ENCODE results near the gene GNG7.

The GNG7 gene

DNA sequence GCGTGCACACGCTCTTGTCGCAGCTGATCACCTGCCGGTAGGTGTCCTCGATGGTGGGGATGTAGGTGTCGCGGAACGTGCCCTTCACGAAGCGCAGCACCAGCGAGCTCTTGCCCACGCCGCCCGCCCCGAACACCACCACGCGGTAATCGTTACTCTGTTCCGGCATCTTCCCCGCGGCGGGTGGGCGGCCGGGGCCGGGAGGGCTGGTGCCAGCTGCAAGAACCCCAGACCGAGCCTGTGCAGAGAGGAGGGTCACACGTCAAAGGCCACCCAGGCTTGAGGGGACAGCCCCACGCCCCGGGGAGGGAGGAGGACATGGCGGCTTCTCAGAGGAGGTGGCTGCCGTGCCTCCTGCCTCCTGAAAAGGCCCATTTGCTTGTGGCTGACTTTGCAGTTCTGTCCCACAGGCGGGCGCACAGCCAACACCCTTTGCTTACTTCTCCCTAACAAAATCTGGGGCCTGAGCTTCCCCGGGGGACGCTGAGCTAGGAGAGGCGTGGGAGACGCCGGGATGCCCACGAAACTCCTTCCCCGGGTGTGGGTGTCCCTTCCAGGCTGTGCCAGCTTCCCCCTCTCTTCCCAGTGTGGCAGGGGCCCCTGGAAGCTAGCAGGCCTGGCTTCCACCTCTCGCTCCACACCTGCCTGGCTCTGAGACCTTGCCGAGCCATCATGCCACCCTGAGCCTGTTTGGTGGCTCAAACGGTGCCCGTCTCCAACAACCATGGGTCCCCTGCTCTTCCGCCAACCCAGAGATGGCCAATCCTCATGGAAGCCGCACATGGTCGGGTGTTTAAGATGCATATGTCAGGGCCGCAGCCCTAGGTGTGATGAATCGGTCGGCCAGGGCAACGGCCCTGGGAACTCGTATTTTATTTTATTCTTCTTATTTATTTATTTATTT, 15.4 kb upstream of the GNG7 start:
- Histone ChIP-seq H3K9ac (ENCODE audit: low read depth, low read length, poor library complexity) (no peak overlapping the region), H3K9me3 (replicated peaks in 1 of 2; ENCODE audit: control insufficient read depth in 2 of 2, insufficient read depth in 1 of 2, low read depth in 1 of 2, low read length in 2 of 2) (peaks cover 9 to 10% of the 10 kb centered on the region in 2 donors), H4K8ac (ENCODE audit: low read depth, low read length) (no peak overlapping the region), H3K27ac (replicated peaks; ENCODE audit: low read length) (no peak overlapping the region), H3K4me3 (ENCODE audit: low read length in 2 of 2) (no peak overlapping the region), H4K91ac (ENCODE audit: low read depth, low read length, poor library complexity) (no peak overlapping the region), H3K4me1 (ENCODE audit: control insufficient read depth in 2 of 2, insufficient read depth in 1 of 2, low read depth in 1 of 2, low read length in 2 of 2) (peaks cover 9 to 10% of the 10 kb centered on the region in 2 donors), H2BK12ac (ENCODE audit: low read length) (no peak overlapping the region), H2BK120ac (ENCODE audit: low read depth, low read length) (no peak overlapping the region), H3K23ac (ENCODE audit: low read depth, low read length, poor library complexity) (peak overlapping the region; percentile 8), H3K4me2 (ENCODE audit: insufficient read depth, low read length, poor library complexity, severe bottlenecking) (no peak overlapping the region), H3K36me3 (replicated peaks in 1 of 2; ENCODE audit: control insufficient read depth in 2 of 2, insufficient read depth in 2 of 2, low read length in 2 of 2) (peaks cover 0 to 5% of the 10 kb centered on the region in 2 donors), H3K27me3 (ENCODE audit: control insufficient read depth in 3 of 3, insufficient read depth in 3 of 3, low read depth in 1 of 3, low read length in 3 of 3) (peaks cover 2 to 21% (median 14%) of the 10 kb centered on the region in 3 experiments), H2BK5ac (ENCODE audit: low read length) (no peak overlapping the region), H2AK5ac (ENCODE audit: low read depth, low read length) (no peak overlapping the region), H3K14ac (ENCODE audit: low read length) (peak overlapping the region; percentile 11), H3K79me1 (ENCODE audit: low read depth, low read length) (no peaks in the 10 kb centered on the region), H3K4ac (ENCODE audit: low read length) (no peak overlapping the region), H2AFZ (ENCODE audit: low read length) (no peak overlapping the region), H2BK15ac (ENCODE audit: low read length) (no peak overlapping the region), H3K18ac (ENCODE audit: low read length) (no peak overlapping the region)
- no CpG with 5 or more reads among the region's 52 CpGs for WGBS, 2 donors (ENCODE audit: extremely low coverage in 2 of 2, insufficient read length in 2 of 2, insufficient replicate concordance in 1 of 2)
- DNase-seq (ENCODE audit: low spot score), result no peak

DNA sequence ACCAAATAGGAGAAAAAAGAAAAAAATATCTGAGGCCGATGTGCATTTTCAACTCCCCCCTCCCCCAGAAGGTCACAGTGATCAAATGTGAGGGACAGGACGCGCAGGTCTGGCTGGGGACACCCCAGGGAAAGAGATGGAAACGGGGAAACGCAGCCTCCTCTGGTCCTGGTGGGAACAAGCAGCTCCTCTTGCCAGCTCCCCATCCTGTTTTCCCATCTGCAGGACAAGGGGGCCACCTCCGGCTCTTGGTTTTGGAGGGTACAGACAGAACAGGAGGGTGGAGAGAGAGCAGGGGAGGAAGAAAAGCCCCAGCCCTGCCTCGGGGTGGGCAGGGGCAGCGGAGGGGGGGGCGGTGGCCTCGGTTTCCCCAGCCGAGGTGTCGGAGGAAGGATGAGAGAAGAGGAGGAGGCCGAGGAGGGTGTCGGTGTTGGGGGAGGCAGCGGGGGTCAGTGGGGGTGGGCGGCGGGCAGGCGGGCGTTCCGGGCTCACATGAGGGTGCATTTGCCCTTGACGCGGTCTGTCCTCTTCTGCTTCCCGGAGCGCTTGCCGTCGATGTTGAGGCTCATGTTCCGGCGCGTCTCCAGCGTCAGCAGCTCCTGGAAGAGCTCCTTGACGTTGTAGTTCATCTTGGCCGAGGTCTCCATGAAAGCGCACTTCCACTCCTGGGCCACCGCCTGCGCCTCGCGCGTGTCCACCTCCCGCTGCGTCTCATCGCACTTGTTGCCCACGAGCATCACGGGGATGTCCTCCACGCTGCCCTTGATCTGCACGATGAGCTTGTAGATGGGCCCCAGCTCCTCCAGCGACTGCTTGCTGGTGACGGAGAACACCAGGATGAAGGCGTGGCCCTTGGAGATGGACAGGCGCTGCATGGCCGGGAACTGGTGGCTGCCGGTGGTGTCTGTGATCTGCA, 14.5 kb upstream of the GNG7 start:
- Histone ChIP-seq H3K36me3 (replicated peaks in 1 of 2; ENCODE audit: control insufficient read depth in 2 of 2, insufficient read depth in 2 of 2, low read length in 2 of 2) (peaks cover 0 to 5% of the 10 kb centered on the region in 2 donors), H3K4me2 (ENCODE audit: insufficient read depth, low read length, poor library complexity, severe bottlenecking) (no peak overlapping the region), H2BK5ac (ENCODE audit: low read length) (no peak overlapping the region)

DNA sequence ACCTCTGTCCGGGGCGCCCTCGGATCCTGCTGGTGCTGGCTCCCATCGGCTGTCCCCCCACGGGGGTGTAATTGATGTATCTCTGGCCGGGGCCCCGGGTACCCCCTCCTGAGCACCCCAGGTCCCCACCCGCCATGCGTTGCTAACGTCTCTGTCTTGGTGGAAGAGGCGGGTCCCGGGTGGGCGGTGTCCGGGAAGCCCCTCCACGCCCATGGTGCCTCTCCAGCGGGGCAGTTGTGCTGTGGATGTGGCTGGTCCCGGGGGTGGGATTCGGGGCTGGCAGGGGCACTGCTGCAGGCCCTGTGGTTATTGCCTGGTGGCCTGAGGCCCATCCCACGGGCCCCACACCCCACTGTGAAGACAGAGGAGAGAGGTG, 13.8 kb upstream of the GNG7 start:
- H3K79me1 ChIP-seq (ENCODE audit: low read depth, low read length), result no peaks in the 10 kb centered on the region
- no peak overlapping the region for H2BK120ac ChIP-seq (ENCODE audit: low read depth, low read length)
- H2BK5ac ChIP-seq (ENCODE audit: low read length), result no peak overlapping the region
- H2BK12ac ChIP-seq (ENCODE audit: low read length), result no peak overlapping the region
- H4K91ac ChIP-seq (ENCODE audit: low read depth, low read length, poor library complexity), result no peak overlapping the region
- WGBS, 2 donors (ENCODE audit: extremely low coverage in 2 of 2, insufficient read length in 2 of 2, insufficient replicate concordance in 1 of 2), result no CpG with 5 or more reads among the region's 19 CpGs
- H3K4me3 ChIP-seq (ENCODE audit: low read length in 2 of 2), result no peak overlapping the region
- H3K36me3 ChIP-seq (replicated peaks in 1 of 2; ENCODE audit: control insufficient read depth in 2 of 2, insufficient read depth in 2 of 2, low read length in 2 of 2), result peaks cover 0 to 5% of the 10 kb centered on the region in 2 donors
- H4K8ac ChIP-seq (ENCODE audit: low read depth, low read length), result no peak overlapping the region
- no peak overlapping the region for H3K4ac ChIP-seq (ENCODE audit: low read length)
- no peak overlapping the region for H3K14ac ChIP-seq (ENCODE audit: low read length)
- H2AK5ac ChIP-seq (ENCODE audit: low read depth, low read length), result no peak overlapping the region
- no peak overlapping the region for H3K23ac ChIP-seq (ENCODE audit: low read depth, low read length, poor library complexity)
- peaks cover 0 to 9% (median 0%) of the 10 kb centered on the region in 3 experiments for H3K27me3 ChIP-seq (ENCODE audit: control insufficient read depth in 3 of 3, insufficient read depth in 3 of 3, low read depth in 1 of 3, low read length in 3 of 3)
- no peak overlapping the region for H2AFZ ChIP-seq (ENCODE audit: low read length)
- H3K9ac ChIP-seq (ENCODE audit: low read depth, low read length, poor library complexity), result no peak overlapping the region
- no peak overlapping the region for H2BK15ac ChIP-seq (ENCODE audit: low read length)
- DNase-seq (ENCODE audit: low spot score), result no peak
- H3K27ac ChIP-seq (replicated peaks; ENCODE audit: low read length), result no peak overlapping the region
- H3K18ac ChIP-seq (ENCODE audit: low read length), result no peak overlapping the region
- H3K4me2 ChIP-seq (ENCODE audit: insufficient read depth, low read length, poor library complexity, severe bottlenecking), result no peak overlapping the region
- H3K4me1 ChIP-seq (ENCODE audit: control insufficient read depth in 2 of 2, insufficient read depth in 1 of 2, low read depth in 1 of 2, low read length in 2 of 2), result peaks cover 8 to 10% of the 10 kb centered on the region in 2 donors
- H3K9me3 ChIP-seq (replicated peaks in 1 of 2; ENCODE audit: control insufficient read depth in 2 of 2, insufficient read depth in 1 of 2, low read depth in 1 of 2, low read length in 2 of 2), result peaks cover 9 to 10% of the 10 kb centered on the region in 2 donors

More for the DNA sequence above, 14.5 kb upstream of the GNG7 start:
- Histone ChIP-seq H3K14ac (ENCODE audit: low read length) (no peak overlapping the region), H3K27ac (replicated peaks; ENCODE audit: low read length) (no peak overlapping the region), H2BK120ac (ENCODE audit: low read depth, low read length) (no peak overlapping the region), H3K79me1 (ENCODE audit: low read depth, low read length) (no peaks in the 10 kb centered on the region), H2AFZ (ENCODE audit: low read length) (no peak overlapping the region), H3K4me1 (ENCODE audit: control insufficient read depth in 2 of 2, insufficient read depth in 1 of 2, low read depth in 1 of 2, low read length in 2 of 2) (peaks cover 9 to 10% of the 10 kb centered on the region in 2 donors), H3K4me3 (ENCODE audit: low read length in 2 of 2) (no peak overlapping the region), H3K23ac (ENCODE audit: low read depth, low read length, poor library complexity) (peak overlapping the region; percentile 8), H3K18ac (ENCODE audit: low read length) (no peak overlapping the region), H4K8ac (ENCODE audit: low read depth, low read length) (no peak overlapping the region), H2AK5ac (ENCODE audit: low read depth, low read length) (no peak overlapping the region), H3K27me3 (ENCODE audit: control insufficient read depth in 3 of 3, insufficient read depth in 3 of 3, low read depth in 1 of 3, low read length in 3 of 3) (peaks cover 0 to 13% (median 5%) of the 10 kb centered on the region in 3 experiments), H2BK12ac (ENCODE audit: low read length) (no peak overlapping the region), H2BK15ac (ENCODE audit: low read length) (no peak overlapping the region), H3K9ac (ENCODE audit: low read depth, low read length, poor library complexity) (no peak overlapping the region), H3K4ac (ENCODE audit: low read length) (no peak overlapping the region), H3K9me3 (replicated peaks in 1 of 2; ENCODE audit: control insufficient read depth in 2 of 2, insufficient read depth in 1 of 2, low read depth in 1 of 2, low read length in 2 of 2) (peaks cover 9 to 10% of the 10 kb centered on the region in 2 donors), H4K91ac (ENCODE audit: low read depth, low read length, poor library complexity) (no peak overlapping the region)
- WGBS, 2 donors (ENCODE audit: extremely low coverage in 2 of 2, insufficient read length in 2 of 2, insufficient replicate concordance in 1 of 2), result no CpG with 5 or more reads among the region's 51 CpGs
- no peak for DNase-seq (ENCODE audit: low spot score)

Measured in neuronal stem cell (in vitro differentiated cells).